HepG2 (cell line): ENCODE results near the gene TUT1. TPM values are rescaled to one million over a fixed set of nuclear protein-coding genes. Genes with fewer than 3 reads are reported as not detected.
A peak's percentile ranks its signal among the peaks of the same experiment; 100 is the strongest.
"Not testable (repeated sequence)": the region's sequence is repeated elsewhere in the genome, so short reads cannot be mapped to it uniquely, and the experiment has no call there.

Experiments used
- ATAC-seq: fragments of 200-7000 bp; cut with Tn5 transposase; 3 replicates; pipeline ENCODE4 v1.9.1; 2020; ENCODE audit warnings: mild to moderate bottlenecking, moderate library complexity
- BruUV-seq: library from RNA; stranded (reverse); fragments of 400-500 nt; replicated peaks from 2 replicates; lab custom pipeline; 2021; lab: Mats Ljungman, UMichigan
- CTCF ChIA-PET: fragments of 300-600 bp; formaldehyde crosslinking; extraction: SDS; loops from one replicate; lab custom pipeline; 2021; ENCODE audit warnings: low total read pairs, inconsistent platforms, low intra/inter-chr PET ratio; lab: Yijun Ruan, JAX
- POLR2A ChIA-PET: fragments of 350-600 bp; sonication (Branson Sonifier 250); formaldehyde crosslinking; loops from one replicate; lab custom pipeline; 2020; ENCODE audit warnings: antibody characterized with exemption, inconsistent platforms; lab: Yijun Ruan, JAX
- DNase-seq: peaks from one replicate; pipeline ENCODE4 v3.0.0-alpha.2; 2015; ENCODE audit warnings: low spot score
- FAIRE-seq: peaks from 3 replicates; lab custom pipeline; 2011; peaks lifted over from hg19 to GRCh38; lab: Jason Lieb, UNC
- H2AFZ ChIP-seq: one replicate; pipeline ENCODE4 v1.6.1; 2011; ENCODE audit warnings: low read length, inconsistent platforms
- H3K27ac ChIP-seq: fragments of 300-600 bp; 3 replicates; pipeline ENCODE4 v1.8.0; 2011; ENCODE audit warnings: mixed run types, mild to moderate bottlenecking, mixed read lengths, low read length, inconsistent platforms; ENCODE audit not compliant: insufficient read depth; ENCODE audit errors: extremely low read length
- H3K27me3 ChIP-seq, 2 experiments: fragments of 200-600 bp in 1 of 2; 2 replicates in 1 of 2; 3 replicates in 1 of 2; pipeline versions ENCODE4 v1.6.0 to v1.8.0; 2011; ENCODE audit warnings: low read length in 2 of 2, mild to moderate bottlenecking in 2 of 2, moderate library complexity in 2 of 2, inconsistent platforms in 1 of 2; ENCODE audit not compliant: insufficient read depth in 2 of 2, control insufficient read depth in 1 of 2
- H3K36me3 ChIP-seq, 2 experiments: fragments of 200-600 bp in 1 of 2; replicated peaks in 1 of 2; 2 replicates in 1 of 2; 3 replicates in 1 of 2; pipeline versions ENCODE4 v1.5.1 to v1.8.0; 2011; ENCODE audit warnings: low read length in 2 of 2, inconsistent platforms in 1 of 2; ENCODE audit not compliant: insufficient read depth in 2 of 2, control insufficient read depth in 1 of 2
- H3K4me1 ChIP-seq: 2 replicates; pipeline ENCODE4 v1.5.1; 2012; ENCODE audit warnings: low read length, inconsistent platforms; ENCODE audit not compliant: insufficient read depth
- H3K4me2 ChIP-seq: 2 replicates; pipeline ENCODE4 v1.6.0; 2011; ENCODE audit warnings: low read depth, low read length, inconsistent platforms
- H3K4me3 ChIP-seq, 3 experiments: fragments of 200-600 bp in 1 of 3; sonication (generic), shearing (Covaris generic) in 1 of 3; replicated peaks in 1 of 3; 2 replicates each; pipeline ENCODE4 v1.5.1; 2011 to 2016; ENCODE audit warnings: low read length in 3 of 3, inconsistent platforms in 2 of 3, low read depth in 2 of 3, mild to moderate bottlenecking in 2 of 3, control low read depth in 1 of 3, mixed read lengths in 1 of 3; ENCODE audit not compliant: insufficient read depth in 1 of 3
- H3K79me2 ChIP-seq: one replicate; pipeline ENCODE4 v1.6.1; 2011; ENCODE audit warnings: low read length, inconsistent platforms; ENCODE audit not compliant: insufficient read depth
- H3K9ac ChIP-seq: 2 replicates; pipeline ENCODE4 v1.6.0; 2011; ENCODE audit warnings: mild to moderate bottlenecking, low read depth, low read length, inconsistent platforms; ENCODE audit not compliant: insufficient read depth
- H3K9me3 ChIP-seq: 2 replicates; pipeline ENCODE4 v1.5.1; 2012; ENCODE audit warnings: mild to moderate bottlenecking, low read length
- H4K20me1 ChIP-seq: 2 replicates; pipeline ENCODE4 v1.6.0; 2011; ENCODE audit warnings: inconsistent platforms, mild to moderate bottlenecking, low read length, moderate library complexity; ENCODE audit not compliant: insufficient read depth
- ARHGAP35 ChIP-seq: sonication (generic); formaldehyde crosslinking; IDR thresholded peaks from 2 replicates; pipeline ENCODE4 v1.9.0; 2022; ENCODE audit warnings: mild to moderate bottlenecking, inconsistent platforms, moderate library complexity, missing genetic modification reagents, borderline replicate concordance
- FOXK1 ChIP-seq: sonication (generic); formaldehyde crosslinking; IDR thresholded peaks from 2 replicates; pipeline ENCODE4 v1.4.0; 2020; ENCODE audit warnings: low read depth, missing genetic modification reagents, borderline replicate concordance
- GLMP ChIP-seq: sonication (generic); formaldehyde crosslinking; IDR thresholded peaks from 2 replicates; pipeline ENCODE4 v1.9.0; 2021; ENCODE audit warnings: missing genetic modification reagents, mild to moderate bottlenecking, borderline replicate concordance
- LRRFIP1 ChIP-seq: sonication (generic); formaldehyde crosslinking; conservative IDR thresholded peaks from 2 replicates; pipeline ENCODE4 v1.4.0; 2020; ENCODE audit warnings: missing genetic modification reagents
- PHF8 ChIP-seq: sonication (generic); formaldehyde crosslinking; IDR thresholded peaks from 2 replicates; pipeline ENCODE4 v1.5.0; 2020; ENCODE audit warnings: missing genetic modification reagents
- POLR2AphosphoS5 ChIP-seq: IDR thresholded peaks from 2 replicates; pipeline ENCODE4 v1.6.1; 2012; ENCODE audit warnings: low read depth, low read length
- RNF2 ChIP-seq: fragments of 450-650 bp; conservative IDR thresholded peaks from 2 replicates; pipeline ENCODE4 v1.6.1; 2016; ENCODE audit warnings: low read depth
- ZBTB2 ChIP-seq: sonication (generic); formaldehyde crosslinking; IDR thresholded peaks from 2 replicates; pipeline ENCODE4 v1.8.0; 2022; ENCODE audit warnings: low read depth, missing genetic modification reagents
- ZNF232 ChIP-seq: sonication (generic); formaldehyde crosslinking; IDR thresholded peaks from 2 replicates; pipeline ENCODE4 v1.4.0; 2020; ENCODE audit warnings: missing genetic modification reagents, borderline replicate concordance
- ZNF703 ChIP-seq: sonication (generic); formaldehyde crosslinking; IDR thresholded peaks from 2 replicates; pipeline ENCODE4 v1.5.1; 2020; ENCODE audit warnings: missing genetic modification reagents, mild to moderate bottlenecking, moderate library complexity, borderline replicate concordance
- ZNF883 ChIP-seq: sonication (generic); formaldehyde crosslinking; IDR thresholded peaks from 2 replicates; pipeline ENCODE4 v1.5.1; 2020; ENCODE audit warnings: mild to moderate bottlenecking, missing genetic modification reagents; ENCODE audit errors: not compliant biosample characterization
- ZSCAN9 ChIP-seq: IDR thresholded peaks from 2 replicates; pipeline ENCODE4 v1.6.1; 2016; ENCODE audit warnings: borderline replicate concordance
- WGBS: methylation state at CpG from one replicate; pipeline ENCODE4 v1.1.6; 2017; ENCODE audit warnings: low lambda C conversion rate; 5-methylcytosine and 5-hydroxymethylcytosine counted together
- in situ Hi-C: cut with HindIII; loops from 2 replicates; pipeline ENCODE4 v1.10.0; 2017; ENCODE audit warnings: low pct_unique_long_range_greater_than_20kb; ENCODE audit not compliant: extremely low pct_ligation_motif_present
- intact Hi-C: fragments of 100-400 bp; cut with micrococcal nuclease; formaldehyde crosslinking; loops from one replicate; pipeline ENCODE4 v1.10.0; 2022; ENCODE audit not compliant: unreplicated experiment
- polyA plus RNA-seq, 8 experiments: library from polyadenylated mRNA; depleted of rRNA in 3 of 8; stranded (reverse) in 7 of 8; unstranded in 1 of 8; fragments of >200 nt; fragmentation: Illumina TruSeq in 4 of 8; extraction: Trizol in 4 of 8; gene quantifications; 2 replicates each; pipeline versions ENCODE4 v1.2.1 to v1.2.3, GENCODE V29; 2011 to 2016; ENCODE audit warnings: low read depth in 4 of 8, missing spikeins in 1 of 8, mixed read lengths in 1 of 8; ENCODE audit not compliant: insufficient read depth in 1 of 8
- total RNA-seq, 5 experiments: library from RNA; depleted of rRNA; stranded (reverse); fragments of >200 nt; fragmentation: Illumina TruSeq; extraction: Trizol; gene quantifications; 2 replicates each; pipeline ENCODE4 v1.2.3, GENCODE V29; 2016; ENCODE audit warnings: low read depth in 1 of 5

Gene TUT1
- total and polyA plus RNA-seq, 2 of the 13 experiments (the other 11 are each of a cell fraction or from before 2014, with no cell fraction given), result 9.7 to 14.3 TPM

- Histone ChIP-seq H4K20me1 (peaks cover 14% of the 10 kb centered on the region; the same call in 1 of the 2 replicates), H3K4me1 (peaks cover 70% of the 10 kb centered on the region), H3K36me3 (peaks cover 10 to 58% of the 10 kb centered on the region in 2 experiments), H3K27ac (peak overlapping the region; percentile 47)
- TF ChIP-seq POLR2AphosphoS5, result peak; percentile 25; the same call in 1 of the 2 replicates
- H3K27me3 ChIP-seq, H3K4me2 ChIP-seq, H2AFZ ChIP-seq, FAIRE-seq, DNase-seq, H3K4me3 ChIP-seq, H3K9ac ChIP-seq, H3K9me3 ChIP-seq, ATAC-seq, H3K79me2 ChIP-seq: not testable (repeated sequence)
- ChIA-PET CTCF (interaction anchor here (0.7 to 2.9 kb wide), 5 partner anchors 11 to 179 kb away, joined by 3 to 32 read pairs (median 10); no protein-coding TSS in a partner anchor), POLR2A (interaction anchor here (1.2 to 2.3 kb wide), 6 partner anchors 8 to 112 kb away, joined by 3 to 22 read pairs (median 4); partner anchors contain the start of genes AHNAK, EEF1G, LBHD1 and TUT1)
- in situ Hi-C loops, result loop anchor here (5.0 kb wide), 1 partner anchor 162 kb away; no protein-coding TSS in a partner anchor
- intact Hi-C loops, result loop anchor here (1.0 to 2.0 kb wide), 3 partner anchors 17 to 165 kb away; no protein-coding TSS in a partner anchor
- BruUV-seq, result TSS peak; percentile 98
- WGBS, result 100% methylated on average over 2 of the region's 5 CpGs
Measured at GRCh38 chr11:62559626-62560025, 31.7 kb downstream of the TUT1 start.

GRCh38 chr11:62559204-62559603 lies 32.1 kb downstream of the TUT1 start:
- in situ Hi-C loops (loop anchor here (5.0 kb wide), 1 partner anchor 162 kb away; no protein-coding TSS in a partner anchor), intact Hi-C loops (no loop called here)
- CTCF ChIA-PET, result interaction anchor here (2.4 to 2.9 kb wide), 2 partner anchors 16 to 165 kb away, joined by 10 to 19 read pairs; no protein-coding TSS in a partner anchor
- no peak for FAIRE-seq
- 95% methylated on average over 8 of the region's 8 CpGs for WGBS
- H2AFZ ChIP-seq, result no peak overlapping the region
- H3K4me2 ChIP-seq, result no peak overlapping the region
- POLR2A ChIA-PET, result interaction anchor here (0.7 to 1.6 kb wide), 5 partner anchors 12 to 61 kb away, joined by 3 to 5 read pairs (median 3); partner anchors contain the start of genes AHNAK, EEF1G and TUT1
- H3K4me1 ChIP-seq, result peaks cover 70% of the 10 kb centered on the region
- H3K36me3 ChIP-seq, result peaks cover 10 to 56% of the 10 kb centered on the region in 2 experiments
- H3K9ac ChIP-seq, result no peak overlapping the region
- H3K4me3 ChIP-seq, result no peak overlapping the region
- BruUV-seq, result no TSS peak
- H4K20me1 ChIP-seq, result peaks cover 14% of the 10 kb centered on the region; the same call in 1 of the 2 replicates
- no peak for TF ChIP-seq ZNF232 (CRISPR knock-in tag)
- no peak for TF ChIP-seq GLMP (CRISPR knock-in tag)
- no peak for TF ChIP-seq ZNF883 (CRISPR knock-in tag)
- no peak for TF ChIP-seq RNF2
- TF ChIP-seq FOXK1 (CRISPR knock-in tag), result no peak
- no peak for TF ChIP-seq ZNF703
- no peak for TF ChIP-seq ZBTB2 (CRISPR knock-in tag)
- TF ChIP-seq PHF8, result no peak
- no peak for TF ChIP-seq LRRFIP1
- no peak for TF ChIP-seq ZSCAN9
- no peak for TF ChIP-seq ARHGAP35 (CRISPR knock-in tag)
- no peak overlapping the region for H3K27ac ChIP-seq
- no peaks in the 10 kb centered on the region for H3K9me3 ChIP-seq
- no peak for DNase-seq
- no peak for ATAC-seq
- no peaks in the 10 kb centered on the region for H3K27me3 ChIP-seq
- peaks cover 6% of the 10 kb centered on the region for H3K79me2 ChIP-seq
